Gastroesophageal sphincter (tissue), 4 donors: Measurements from ENCODE around the gene EXPH5. TPM values are rescaled to one million over a fixed set of nuclear protein-coding genes. Genes with fewer than 3 reads are reported as not detected.

Source experiments
- ATAC-seq: fragments of 150-250 bp; one replicate; pipeline ENCODE4 v1.9.1; 2016; ENCODE audit warnings: mild to moderate bottlenecking, moderate library complexity
- H3K27ac ChIP-seq, 4 donors: fragments of 200-600 bp; sonication (generic) in 3 of 4; 1 replicate in 3 of 4; 2 replicates in 1 of 4; pipeline ENCODE4 v1.5.1; 2016 to 2019
- H3K27me3 ChIP-seq: fragments of 200-600 bp; sonication (generic); one replicate; pipeline ENCODE4 v1.5.1; 2019
- H3K36me3 ChIP-seq, 2 donors: fragments of 200-600 bp; sonication (generic); one replicate each; pipeline ENCODE4 v1.5.1; 2019; ENCODE audit warnings: control low read depth in 1 of 2
- H3K4me1 ChIP-seq, 3 donors: fragments of 200-600 bp; sonication (generic); 1 replicate in 2 of 3; 2 replicates in 1 of 3; pipeline ENCODE4 v1.5.1; 2016 to 2019; ENCODE audit warnings: control low read depth in 2 of 3
- H3K4me3 ChIP-seq, 2 donors: fragments of 200-600 bp; sonication (generic); one replicate each; pipeline ENCODE4 v1.5.1; 2019; ENCODE audit warnings: mild to moderate bottlenecking in 1 of 2, moderate library complexity in 1 of 2
- H3K9me3 ChIP-seq, 3 donors: fragments of 200-600 bp; sonication (generic); one replicate each; pipeline ENCODE4 v1.5.1; 2017 to 2019; ENCODE audit warnings: control low read depth in 2 of 3
- CTCF ChIP-seq, 4 experiments: fragments of 200-600 bp in 2 of 4; fragments of 450-650 bp in 2 of 4; sonication (generic) in 1 of 4; IDR thresholded peaks; one replicate each; pipeline ENCODE4 v1.5.1; 2017 to 2019; ENCODE audit warnings: antibody characterized with exemption in 4 of 4, mild to moderate bottlenecking in 2 of 4, moderate library complexity in 2 of 4
- EP300 ChIP-seq: sonication (generic); formaldehyde crosslinking; IDR thresholded peaks from one replicate; pipeline ENCODE4 v1.6.1; 2017; ENCODE audit warnings: antibody characterized with exemption, mild to moderate bottlenecking
- POLR2A ChIP-seq, 2 donors: fragments of 450-650 bp; IDR thresholded peaks; one replicate each; pipeline ENCODE4 v1.6.1; 2017; ENCODE audit warnings: antibody characterized with exemption in 2 of 2, mild to moderate bottlenecking in 2 of 2, moderate library complexity in 1 of 2
- POLR2AphosphoS5 ChIP-seq: sonication (generic); formaldehyde crosslinking; IDR thresholded peaks from one replicate; pipeline ENCODE4 v1.6.1; 2017; ENCODE audit warnings: antibody characterized with exemption
- WGBS, 2 donors: methylation state at CpG; one replicate each; pipeline ENCODE4 v1.1.5; 2018; ENCODE audit warnings: low coverage in 1 of 2; 5-methylcytosine and 5-hydroxymethylcytosine counted together
- total RNA-seq, 4 donors: library from RNA; depleted of rRNA; stranded (reverse); fragments of >200 nt; gene quantifications; one replicate each; pipeline ENCODE4 v1.1.0, GENCODE V29; 2016

Gene EXPH5
- total RNA-seq, 4 donors from 2014 or later, result 1.1 to 4.8 (median 4.0) TPM

DNA sequence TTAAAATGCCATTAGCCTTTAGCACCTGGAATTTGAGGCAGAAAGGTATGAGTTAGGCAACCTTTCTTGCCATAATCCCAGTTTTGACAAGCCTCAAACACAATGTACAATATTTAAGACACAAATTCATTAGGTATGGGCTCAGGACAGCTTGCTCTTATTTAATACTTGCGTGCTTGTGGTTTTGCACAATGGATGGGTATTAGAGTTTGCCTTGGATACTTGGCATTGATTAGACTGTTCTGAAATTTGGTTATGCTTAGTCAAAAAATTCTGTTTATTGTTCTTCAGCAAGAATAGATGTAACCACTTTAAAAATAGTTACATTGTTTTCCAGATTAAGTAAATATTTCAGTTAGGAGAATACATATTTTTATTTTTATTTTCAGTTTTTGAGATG is 120.9 kb downstream of the EXPH5 start:
- H3K9me3 ChIP-seq, result no peaks in the 10 kb centered on the region
- peaks cover 0 to 5% (median 0%) of the 10 kb centered on the region in 3 donors for H3K4me1 ChIP-seq
- ATAC-seq, result no peak
- WGBS, 2 donors, result 93 to 100% methylated on average over 1 of the region's 1 CpG
- no peak overlapping the region for H3K27ac ChIP-seq
- H3K4me3 ChIP-seq, result no peak overlapping the region
- no peaks in the 10 kb centered on the region for H3K27me3 ChIP-seq
- H3K36me3 ChIP-seq, result peaks cover 0 to 47% of the 10 kb centered on the region in 2 donors
- TF ChIP-seq POLR2A (IDR thresholded peaks at IDR 0.05) (no peak), EP300 (no peak), CTCF (IDR thresholded peaks at IDR 0.05) (no peak), POLR2AphosphoS5 (no peak)

DNA sequence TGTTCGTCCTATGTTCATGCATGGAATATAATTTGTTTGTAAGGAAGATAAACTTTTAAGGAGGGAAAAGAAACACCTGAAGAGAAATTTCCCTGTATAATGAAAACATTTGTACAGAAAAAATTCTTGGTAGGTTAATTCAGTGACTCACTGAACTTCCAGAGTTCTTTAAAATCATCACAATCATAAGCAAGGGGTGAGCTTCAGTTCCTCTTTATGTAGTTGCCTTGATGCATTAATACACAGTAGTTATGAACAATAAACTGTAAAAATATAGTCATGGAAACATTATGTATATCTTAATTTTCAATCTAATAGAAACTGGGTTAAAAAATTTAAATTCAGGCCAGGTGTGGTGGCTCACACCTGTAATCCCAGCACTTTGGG is 125.1 kb downstream of the EXPH5 start:
- peak overlapping the region in 1 of 4 donors; percentile 97 for H3K27ac ChIP-seq
- H3K4me1 ChIP-seq, result peaks cover 0 to 13% (median 0%) of the 10 kb centered on the region in 3 donors
- H3K9me3 ChIP-seq, result no peaks in the 10 kb centered on the region
- no peak for ATAC-seq
- TF ChIP-seq EP300, result no peak
- no peak for TF ChIP-seq POLR2A (IDR thresholded peaks at IDR 0.05)
- TF ChIP-seq POLR2AphosphoS5, result no peak
- TF ChIP-seq CTCF (IDR thresholded peaks at IDR 0.05), result no peak
- no peaks in the 10 kb centered on the region for H3K27me3 ChIP-seq
- H3K4me3 ChIP-seq, result no peak overlapping the region
- peaks cover 0 to 5% of the 10 kb centered on the region in 2 donors for H3K36me3 ChIP-seq
- 50 to 73% methylated on average over 1 of the region's 1 CpG for WGBS, 2 donors

DNA sequence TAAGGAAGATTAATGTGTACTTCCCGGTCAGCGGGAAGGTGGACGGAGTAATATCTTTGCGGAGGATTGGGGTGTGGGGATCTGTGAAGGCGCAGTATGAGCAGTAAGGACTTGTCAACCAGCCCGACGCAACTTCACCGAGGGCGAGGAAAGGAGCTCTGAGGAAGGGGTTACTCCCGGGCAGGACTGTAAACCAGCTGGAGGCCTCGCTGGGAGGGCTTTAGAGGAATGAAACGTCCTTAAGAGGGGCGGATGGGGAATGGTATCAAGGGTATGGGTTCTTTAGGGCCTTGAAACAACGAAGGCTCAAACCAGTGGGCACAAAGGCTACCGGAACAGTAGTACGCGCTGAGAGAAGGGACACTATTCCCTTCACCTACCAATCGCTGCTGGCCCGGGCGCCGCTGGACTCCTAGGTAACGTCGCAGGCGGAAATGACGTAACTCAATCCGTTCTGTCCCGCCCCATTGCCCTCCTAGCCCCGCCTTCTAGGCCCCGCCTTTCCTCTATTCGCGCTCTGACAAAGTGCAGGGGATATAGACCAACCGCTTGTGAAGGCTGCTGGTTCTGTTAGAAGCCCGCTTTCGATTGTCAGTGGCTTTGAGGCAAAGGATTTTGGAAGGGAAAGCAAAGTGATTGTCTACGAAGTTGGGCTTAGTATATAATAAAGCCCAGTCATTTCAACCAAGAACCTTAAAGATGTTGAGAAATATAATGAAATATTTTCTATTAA is 126.3 kb downstream of the EXPH5 start, which contains the start of gene C11orf65:
Gene C11orf65 (minus strand): TSS at position 439 of the 733 bp plus-strand sequence. CDS start 5,970 bp downstream, outside the sequence.
- peaks cover 0 to 13% (median 0%) of the 10 kb centered on the region in 3 donors for H3K4me1 ChIP-seq
- TF ChIP-seq CTCF (IDR thresholded peaks at IDR 0.05) (no peak), POLR2A (IDR thresholded peaks at IDR 0.05) (peak; percentile 92 to 95), EP300 (no peak), POLR2AphosphoS5 (peak; percentile 99)
- peak within 1 kb of the TSS; percentile 97 to 99 (median 98) for H3K27ac ChIP-seq
- H3K9me3 ChIP-seq, result no peaks in the 10 kb centered on the region
- ATAC-seq, result peak; percentile 100
- peak within 1 kb of the TSS; percentile 68 to 75 for H3K4me3 ChIP-seq
- H3K36me3 ChIP-seq, result no peaks in the 10 kb centered on the region
- 0% methylated on average over 17 to 23 of the region's 35 CpGs for WGBS, 2 donors
- no peaks in the 10 kb centered on the region for H3K27me3 ChIP-seq

GRCh38 chr11:108466405-108466804 is 127.2 kb downstream of the EXPH5 start:
- TF ChIP-seq CTCF (IDR thresholded peaks at IDR 0.05), result no peak
- TF ChIP-seq POLR2A (IDR thresholded peaks at IDR 0.05), result no peak
- Histone ChIP-seq H3K9me3 (no peaks in the 10 kb centered on the region), H3K4me1 (peaks cover 0 to 13% (median 0%) of the 10 kb centered on the region in 3 donors), H3K27me3 (no peaks in the 10 kb centered on the region), H3K4me3 (peak overlapping the region; percentile 68 to 75), H3K36me3 (no peaks in the 10 kb centered on the region), H3K27ac (peak overlapping the region; percentile 97 to 99 (median 98))
- WGBS, 2 donors, result 42 to 50% methylated on average over 5 to 7 of the region's 7 CpGs
- ATAC-seq, result no peak

Other genes with a start within 250 kb of the EXPH5 start
- gene C11orf65, start 126.2 kb downstream of the EXPH5 start, total RNA-seq, result under 1 TPM in 1 of 4 donors, not detected in 3; 0.67 TPM
- 10 to 100 TPM; 21.7 to 33.5 (median 29.2) TPM for gene POGLUT3, start 95.4 kb downstream of the EXPH5 start, total RNA-seq
- gene DDX10, start 71.3 kb upstream of the EXPH5 start, total RNA-seq, result 10 to 100 TPM; 16.3 to 44.8 (median 22.5) TPM